ENCODE results near the gene PHF5A. TPM values are rescaled to one million over a fixed set of nuclear protein-coding genes. Genes with fewer than 3 reads are reported as not detected.
"Not testable (repeated sequence)": the region's sequence is repeated elsewhere in the genome, so short reads cannot be mapped to it uniquely, and the experiment has no call there.

The PHF5A gene
- total RNA-seq, 2 experiments from 2014 or later, result 41.3 to 44.2 TPM

GRCh38 chr22:41444360-41445128 is 23.9 kb downstream of the PHF5A start:
- Mint-ChIP-seq H3K27ac (peak overlapping the region; percentile 95), H3K9me3 (no peaks in the 10 kb centered on the region), H3K4me3 (peak overlapping the region; percentile 90), H3K36me3 (ENCODE audit: low read depth) (peaks cover 41% of the 10 kb centered on the region), H3K27me3 (no peaks in the 10 kb centered on the region), H3K4me1 (ENCODE audit: low read depth) (peaks cover 42% of the 10 kb centered on the region)
- H3K4me1 ChIP-seq (ENCODE audit: insufficient read depth, low read length), result peaks cover 50% of the 10 kb centered on the region
- no peak for TF ChIP-seq CTCF (IDR thresholded peaks at IDR 0.05)
- H3K27ac ChIP-seq (ENCODE audit: low read depth in 1 of 2, low read length in 2 of 2), result peak overlapping the region; percentile 97 to 98
- ATAC-seq (ENCODE audit: poor library complexity) (peak; percentile 12), DNase-seq (peak; percentile 55 to 93 (median 74))
- CTCF ChIA-PET, result interaction anchor here (1.5 to 1.9 kb wide), 2 partner anchors 41 to 82 kb away, joined by 4 to 5 read pairs; no protein-coding TSS in a partner anchor
- no peaks in the 10 kb centered on the region for H3K9me3 ChIP-seq (ENCODE audit: control insufficient read depth in 1 of 2, insufficient read depth in 1 of 2, low read length in 2 of 2)
- POLR2A ChIA-PET, result interaction anchor here (0.7 to 10.6 kb wide), 12 partner anchors 8 to 336 kb away, joined by 3 to 234 read pairs (median 4); partner anchors contain the start of genes ACO2, DESI1, PHF5A and PMM1
- intact Hi-C loops (cut with DNase I, micrococcal nuclease), result loop anchor here (5.0 to 10.0 kb wide), 3 partner anchors 157 to 178 kb away; partner anchors contain the start of genes RANGAP1 (in 2 of the 2), DESI1 (in 1 of the 2) and XRCC6 (in 1 of the 2)
- peak overlapping the region; percentile 98 for H3K4me3 ChIP-seq (ENCODE audit: low read length)
- H3K36me3 ChIP-seq (ENCODE audit: insufficient read depth, low read length), result peaks cover 7% of the 10 kb centered on the region
- no peaks in the 10 kb centered on the region for H3K27me3 ChIP-seq (ENCODE audit: control insufficient read depth in 1 of 2, insufficient read depth in 2 of 2, low read length in 2 of 2)

GRCh38 chr22:41442240-41442792 is 26.2 kb downstream of the PHF5A start:
- H3K9me3 Mint-ChIP-seq, result no peaks in the 10 kb centered on the region
- ChIA-PET POLR2A (interaction anchor here (0.9 to 10.6 kb wide), 3 partner anchors 9 to 26 kb away, joined by 3 to 234 read pairs (median 5); partner anchors contain the start of genes ACO2 and PHF5A), CTCF (interaction anchor here (1.5 kb wide), 1 partner anchor 39 kb away, joined by 4 read pairs; no protein-coding TSS in a partner anchor)
- H3K4me1 ChIP-seq (ENCODE audit: insufficient read depth, low read length), result peaks cover 43% of the 10 kb centered on the region
- H3K4me1 Mint-ChIP-seq (ENCODE audit: low read depth), result peaks cover 33% of the 10 kb centered on the region
- H3K27me3 Mint-ChIP-seq, result no peaks in the 10 kb centered on the region
- no peak overlapping the region for H3K4me3 ChIP-seq (ENCODE audit: low read length)
- H3K9me3 ChIP-seq (ENCODE audit: control insufficient read depth in 1 of 2, insufficient read depth in 1 of 2, low read length in 2 of 2), result no peaks in the 10 kb centered on the region
- TF ChIP-seq CTCF (IDR thresholded peaks at IDR 0.05), result no peak
- peak overlapping the region; percentile 82 for H3K4me3 Mint-ChIP-seq
- ATAC-seq (ENCODE audit: poor library complexity) (no peak), DNase-seq (no peak)
- peak overlapping the region; percentile 55 for H3K27ac Mint-ChIP-seq
- peaks cover 13% of the 10 kb centered on the region for H3K36me3 ChIP-seq (ENCODE audit: insufficient read depth, low read length)
- H3K27ac ChIP-seq (ENCODE audit: low read depth in 1 of 2, low read length in 2 of 2), result no peak overlapping the region
- H3K36me3 Mint-ChIP-seq (ENCODE audit: low read depth), result peaks cover 37% of the 10 kb centered on the region
- H3K27me3 ChIP-seq (ENCODE audit: control insufficient read depth in 1 of 2, insufficient read depth in 2 of 2, low read length in 2 of 2), result no peaks in the 10 kb centered on the region
- intact Hi-C loops (cut with DNase I, micrococcal nuclease), result loop anchor here in 1 of 2 experiments (10.0 kb wide), 1 partner anchor 158 kb away; the partner anchor contains the start of gene RANGAP1

GRCh38 chr22:41440511-41440910 is 28.0 kb downstream of the PHF5A start:
- H3K4me3 ChIP-seq (ENCODE audit: low read length); H3K9me3 Mint-ChIP-seq; H3K27ac Mint-ChIP-seq; H3K27me3 ChIP-seq (ENCODE audit: control insufficient read depth in 1 of 2, insufficient read depth in 2 of 2, low read length in 2 of 2); H3K4me3 Mint-ChIP-seq; H3K27ac ChIP-seq (ENCODE audit: low read depth in 1 of 2, low read length in 2 of 2); ATAC-seq (ENCODE audit: poor library complexity); CTCF ChIA-PET; H3K27me3 Mint-ChIP-seq; DNase-seq; H3K9me3 ChIP-seq (ENCODE audit: control insufficient read depth in 1 of 2, insufficient read depth in 1 of 2, low read length in 2 of 2): not testable (repeated sequence)
- H3K36me3 Mint-ChIP-seq (ENCODE audit: low read depth), result peaks cover 40% of the 10 kb centered on the region
- intact Hi-C loops (cut with DNase I, micrococcal nuclease), result loop anchor here in 1 of 2 experiments (10.0 kb wide), 1 partner anchor 156 kb away; the partner anchor contains the start of gene RANGAP1
- peaks cover 33% of the 10 kb centered on the region for H3K4me1 Mint-ChIP-seq (ENCODE audit: low read depth)
- H3K36me3 ChIP-seq (ENCODE audit: insufficient read depth, low read length), result peaks cover 31% of the 10 kb centered on the region
- POLR2A ChIA-PET, result interaction anchor here (1.0 kb wide), 1 partner anchor 28 kb away, joined by 3 read pairs; the partner anchor contains the start of genes ACO2 and PHF5A
- H3K4me1 ChIP-seq (ENCODE audit: insufficient read depth, low read length), result peaks cover 46% of the 10 kb centered on the region
